Lower leg skin (tissue), 3 donors: ENCODE measurements around the gene USP20.

Experiments
- CTCF ChIP-seq, 3 donors: fragments of 450-650 bp; IDR thresholded peaks; one replicate each; pipeline ENCODE4 v1.5.1; 2016; ENCODE audit warnings: antibody characterized with exemption in 3 of 3, mild to moderate bottlenecking in 3 of 3, moderate library complexity in 2 of 3
- POLR2A ChIP-seq, 2 donors: fragments of 450-650 bp; IDR thresholded peaks; one replicate each; pipeline ENCODE4 v1.6.1; 2016 to 2017; ENCODE audit warnings: antibody characterized with exemption in 2 of 2, mild to moderate bottlenecking in 1 of 2, moderate library complexity in 1 of 2

- no peak for TF ChIP-seq CTCF (IDR thresholded peaks at IDR 0.05)
- TF ChIP-seq POLR2A (IDR thresholded peaks at IDR 0.05), result no peak
These were observed 49.9 kb downstream of the USP20 start for GRCh38 chr9:129885018-129885669.
